Measurements from ENCODE around the gene MB.

MB gene

DNA sequence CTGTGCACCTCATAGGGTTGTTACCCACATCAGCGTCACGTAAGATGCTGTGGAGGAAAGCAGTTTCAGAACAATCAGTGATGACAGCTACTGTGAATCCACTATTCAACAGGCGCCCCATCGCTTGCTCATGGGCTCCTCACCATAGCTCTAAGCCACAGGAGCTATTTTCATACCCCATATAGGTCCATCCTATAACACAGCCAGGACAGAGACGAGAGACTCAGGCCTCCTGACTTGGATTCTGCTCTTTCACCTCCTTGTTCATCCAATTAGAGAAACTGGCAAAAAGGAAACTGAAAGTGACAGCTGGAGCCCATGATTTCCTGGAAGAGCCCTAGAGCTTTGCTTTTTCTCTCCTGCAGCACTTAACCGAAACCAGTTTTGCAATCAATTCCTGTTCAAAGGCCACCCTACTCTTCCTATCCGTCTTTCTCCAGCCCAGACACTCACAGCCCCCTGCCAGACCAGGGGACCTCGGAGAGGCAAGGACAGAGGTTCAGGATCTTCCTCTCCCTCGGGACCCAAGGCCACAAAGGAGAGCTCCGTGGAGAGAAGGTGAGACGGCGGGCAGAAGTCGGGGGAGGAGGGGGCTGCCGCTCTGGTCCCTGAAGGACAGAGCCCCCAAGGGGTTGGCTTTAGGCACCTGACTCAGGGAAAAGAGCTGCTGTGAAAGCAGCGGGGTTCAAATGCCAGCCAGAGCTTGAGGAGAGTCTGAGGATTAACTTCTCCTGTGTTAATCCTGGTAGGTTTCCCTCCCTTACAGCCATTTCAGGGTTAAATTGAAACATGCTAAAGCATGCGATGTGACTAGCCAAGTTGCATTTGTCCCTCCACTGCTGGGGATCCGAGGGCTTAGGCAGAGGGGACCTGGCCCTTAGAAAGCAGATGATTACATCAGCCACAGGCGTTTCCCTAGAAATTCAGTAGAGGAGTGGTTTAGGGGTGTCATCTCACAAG lies 31.2 kb upstream of the MB start, which contains the start of gene APOL6:
Gene APOL6 (plus strand): TSS at position 381 of the 960 bp plus-strand sequence. CDS start 7,980 bp downstream, outside the sequence.
- TF ChIP-seq GATA2 (IDR thresholded peaks at IDR 0.05; ENCODE audit: low read depth, low read length) (no peak), GATA3 (IDR thresholded peaks at IDR 0.05; ENCODE audit: low read depth, low read length) (no peak)

DNA sequence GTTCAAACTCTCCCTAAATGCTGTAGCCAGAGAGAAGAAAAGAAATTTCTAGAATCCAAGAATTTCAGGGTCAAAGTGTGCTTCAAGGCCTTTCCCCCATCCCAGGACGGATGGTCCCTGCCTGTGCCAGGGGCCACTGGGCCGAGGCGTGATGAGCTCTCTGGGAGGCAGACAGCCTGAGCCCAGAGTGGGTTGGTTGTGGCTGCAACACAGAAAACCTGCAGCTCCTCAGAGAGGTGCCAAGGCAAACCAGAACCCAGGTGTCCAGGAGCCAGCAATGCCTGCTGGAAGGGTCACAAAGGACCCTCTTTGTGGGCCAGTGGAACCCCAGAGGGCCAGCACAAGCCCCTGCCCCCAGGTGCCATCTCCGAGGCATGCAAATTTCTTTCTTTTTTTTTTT lies 28.5 kb upstream of the MB start:
- TF ChIP-seq GATA3 (IDR thresholded peaks at IDR 0.05; ENCODE audit: low read depth, low read length) (no peak), GATA2 (IDR thresholded peaks at IDR 0.05; ENCODE audit: low read depth, low read length) (no peak)

DNA sequence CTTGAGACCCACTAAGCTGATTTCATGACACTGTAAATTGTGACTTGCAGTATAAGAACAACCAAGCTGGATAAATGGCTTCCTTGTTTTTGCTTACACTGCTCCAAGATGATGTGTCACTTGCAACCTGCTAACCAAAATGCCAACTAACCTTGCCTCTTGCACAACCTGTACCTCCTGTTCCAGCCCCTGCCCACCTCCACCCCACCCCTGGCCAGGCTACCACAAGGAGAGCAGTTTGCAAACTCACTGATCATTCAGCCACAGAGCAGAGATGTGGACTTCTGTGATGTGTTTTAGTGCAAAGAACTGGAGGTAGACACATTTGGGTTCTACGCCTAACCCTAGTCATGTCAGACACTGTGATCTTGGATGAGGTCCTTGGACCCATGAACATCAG lies 26.9 kb upstream of the MB start:
- TF ChIP-seq GATA2 (IDR thresholded peaks at IDR 0.05; ENCODE audit: low read depth, low read length) (no peak), GATA3 (IDR thresholded peaks at IDR 0.05; ENCODE audit: low read depth, low read length) (no peak)

GRCh38 chr22:35642305-35642741 lies 25.2 kb upstream of the MB start:
- TF ChIP-seq GATA2 (IDR thresholded peaks at IDR 0.05; ENCODE audit: low read depth, low read length) (no peak), GATA3 (IDR thresholded peaks at IDR 0.05; ENCODE audit: low read depth, low read length) (no peak)

- TF ChIP-seq GATA3 (IDR thresholded peaks at IDR 0.05; ENCODE audit: low read depth, low read length) (no peak), GATA2 (IDR thresholded peaks at IDR 0.05; ENCODE audit: low read depth, low read length) (no peak)
Observed at GRCh38 chr22:35641494-35642120, 24.5 kb upstream of the MB start.

DNA sequence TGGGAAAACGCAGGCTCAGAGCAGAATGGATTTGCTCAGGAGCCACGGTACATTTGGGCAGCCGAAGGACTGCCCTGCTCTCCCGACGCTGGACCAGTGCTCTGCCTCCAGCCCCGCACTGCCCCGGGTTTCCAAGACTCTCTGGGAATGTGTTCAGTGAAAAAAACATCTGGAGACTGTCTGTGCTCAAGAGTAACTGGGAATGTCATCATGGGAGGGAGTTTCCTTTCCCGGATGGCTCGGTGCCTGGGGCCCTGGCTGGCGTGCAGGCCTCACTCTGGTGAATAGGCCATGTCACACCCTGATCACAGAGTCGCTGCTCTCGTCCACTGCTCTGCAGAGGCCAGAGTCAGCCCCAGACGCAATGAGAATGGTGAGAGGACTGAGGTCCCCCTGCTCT lies 21.3 kb upstream of the MB start:
- TF ChIP-seq GATA3 (IDR thresholded peaks at IDR 0.05; ENCODE audit: low read depth, low read length): no peak
- TF ChIP-seq GATA2 (IDR thresholded peaks at IDR 0.05; ENCODE audit: low read depth, low read length): no peak

GRCh38 chr22:35638001-35638400 lies 20.9 kb upstream of the MB start:
- no peak for TF ChIP-seq GATA2 (IDR thresholded peaks at IDR 0.05; ENCODE audit: low read depth, low read length)
- no peak for TF ChIP-seq GATA3 (IDR thresholded peaks at IDR 0.05; ENCODE audit: low read depth, low read length)

DNA sequence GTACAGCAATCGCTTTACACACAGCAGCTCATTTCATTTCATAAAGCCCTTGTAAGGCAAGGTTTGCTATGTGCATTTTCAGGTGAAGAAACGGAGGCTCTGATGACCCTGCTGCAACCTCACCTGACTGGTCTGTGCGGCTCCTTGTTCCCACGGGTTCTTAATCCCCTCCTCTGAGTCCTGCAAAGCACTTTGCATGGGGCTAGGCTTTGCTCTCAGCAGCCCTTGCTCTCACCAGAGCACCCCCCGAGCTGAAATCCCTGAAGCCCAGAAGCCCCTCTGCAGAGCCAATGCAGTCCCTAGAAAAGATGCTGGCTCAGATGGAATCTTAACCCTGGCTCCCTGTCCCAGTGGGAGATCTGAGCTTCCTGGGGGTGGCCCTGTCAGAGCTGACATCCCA lies 20.1 kb upstream of the MB start:
- TF ChIP-seq GATA2 (IDR thresholded peaks at IDR 0.05; ENCODE audit: low read depth, low read length) (no peak), GATA3 (IDR thresholded peaks at IDR 0.05; ENCODE audit: low read depth, low read length) (no peak)

GRCh38 chr22:35634943-35635540 lies 17.9 kb upstream of the MB start:
- TF ChIP-seq GATA2 (IDR thresholded peaks at IDR 0.05; ENCODE audit: low read depth, low read length) (no peak), GATA3 (IDR thresholded peaks at IDR 0.05; ENCODE audit: low read depth, low read length) (no peak)

- no peak for TF ChIP-seq GATA3 (IDR thresholded peaks at IDR 0.05; ENCODE audit: low read depth, low read length)
- no peak for TF ChIP-seq GATA2 (IDR thresholded peaks at IDR 0.05; ENCODE audit: low read depth, low read length)
Observed at GRCh38 chr22:35634015-35634414, 16.9 kb upstream of the MB start.

DNA sequence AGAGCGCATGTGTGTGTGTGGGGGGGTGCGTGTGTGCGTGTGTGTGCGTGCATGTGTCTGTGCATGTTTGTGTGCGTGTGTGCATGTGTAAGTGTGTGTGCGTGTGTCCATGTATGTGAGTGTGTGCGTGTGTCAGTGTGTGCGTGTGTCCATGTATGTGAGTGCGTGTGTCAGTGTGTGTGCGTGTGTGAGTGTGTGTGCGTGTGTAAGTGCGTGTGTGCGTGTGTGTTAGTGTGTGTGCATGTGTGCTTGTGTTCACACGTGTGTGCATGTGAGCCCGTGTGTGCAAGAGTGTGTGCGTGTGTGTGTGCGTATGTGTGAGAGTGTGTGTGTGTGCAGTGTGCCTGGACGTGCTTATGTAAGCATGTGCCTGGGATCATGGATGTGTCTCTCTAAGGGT lies 16.4 kb upstream of the MB start:
- TF ChIP-seq GATA2 (IDR thresholded peaks at IDR 0.05; ENCODE audit: low read depth, low read length) (no peak), GATA3 (IDR thresholded peaks at IDR 0.05; ENCODE audit: low read depth, low read length) (no peak)

- TF ChIP-seq GATA3 (IDR thresholded peaks at IDR 0.05; ENCODE audit: low read depth, low read length) (no peak), GATA2 (IDR thresholded peaks at IDR 0.05; ENCODE audit: low read depth, low read length) (no peak)
Observed at GRCh38 chr22:35632935-35633334, 15.8 kb upstream of the MB start.

- TF ChIP-seq GATA2 (IDR thresholded peaks at IDR 0.05; ENCODE audit: low read depth, low read length) (no peak), GATA3 (IDR thresholded peaks at IDR 0.05; ENCODE audit: low read depth, low read length) (no peak)
Observed at GRCh38 chr22:35631597-35631996, 14.5 kb upstream of the MB start.

GRCh38 chr22:35630891-35631290 lies 13.8 kb upstream of the MB start:
- no peak for TF ChIP-seq GATA2 (IDR thresholded peaks at IDR 0.05; ENCODE audit: low read depth, low read length)
- no peak for TF ChIP-seq GATA3 (IDR thresholded peaks at IDR 0.05; ENCODE audit: low read depth, low read length)

Data from SH-SY5Y (cell line).